HEK293 (cell line): ENCODE data around the gene PPARA.

Experiments used
- CTCF ChIP-seq: fragments of 450-650 bp; formaldehyde crosslinking; IDR thresholded peaks from 2 replicates; pipeline ENCODE4 v1.5.1; 2016; ENCODE audit warnings: missing biosample characterization, missing genetic modification characterization
- MYNN ChIP-seq: fragments of 450-650 bp; formaldehyde crosslinking; IDR thresholded peaks from 2 replicates; pipeline ENCODE4 v1.5.1; 2016; ENCODE audit warnings: missing biosample characterization, missing genetic modification characterization, borderline replicate concordance
- PBX3 ChIP-seq: sonication (generic); formaldehyde crosslinking; IDR thresholded peaks from 2 replicates; pipeline ENCODE4 v1.8.1; 2022; ENCODE audit warnings: mild to moderate bottlenecking, moderate library complexity, missing genetic modification reagents
- PRDM2 ChIP-seq: fragments of 450-650 bp; formaldehyde crosslinking; IDR thresholded peaks from 2 replicates; pipeline ENCODE4 v1.5.1; 2016; ENCODE audit warnings: missing biosample characterization, missing genetic modification characterization, borderline replicate concordance
- REST ChIP-seq: fragments of 450-650 bp; formaldehyde crosslinking; IDR thresholded peaks from 2 replicates; pipeline ENCODE4 v1.5.1; 2016; ENCODE audit warnings: missing biosample characterization, missing genetic modification characterization
- SALL2 ChIP-seq: fragments of 450-650 bp; formaldehyde crosslinking; IDR thresholded peaks from 2 replicates; pipeline ENCODE4 v1.5.0; 2017; ENCODE audit warnings: missing biosample characterization, mild to moderate bottlenecking, missing genetic modification characterization, borderline replicate concordance
- SCRT1 ChIP-seq: fragments of 450-650 bp; formaldehyde crosslinking; IDR thresholded peaks from 2 replicates; pipeline ENCODE4 v1.5.1; 2016; ENCODE audit warnings: missing biosample characterization, missing genetic modification characterization, borderline replicate concordance
- TCF7L2 ChIP-seq: IDR thresholded peaks from 2 replicates; pipeline ENCODE4 v1.6.1; 2011; ENCODE audit warnings: low read depth, mild to moderate bottlenecking, inconsistent platforms, low read length, moderate library complexity, borderline replicate concordance
- YY1 ChIP-seq: fragments of 450-650 bp; formaldehyde crosslinking; IDR thresholded peaks from 2 replicates; pipeline ENCODE4 v1.5.1; 2018; ENCODE audit warnings: missing biosample characterization, missing genetic modification characterization

- no peak for TF ChIP-seq REST (tag by site-specific recombination)
- no peak for TF ChIP-seq SCRT1 (tag by site-specific recombination)
- TF ChIP-seq PBX3 (CRISPR knock-in tag) = no peak
- TF ChIP-seq YY1 = no peak
- no peak for TF ChIP-seq CTCF (tag by site-specific recombination)
- no peak for TF ChIP-seq PRDM2 (tag by site-specific recombination)
- no peak for TF ChIP-seq MYNN (tag by site-specific recombination)
- TF ChIP-seq SALL2 (tag by site-specific recombination) = no peak
- TF ChIP-seq TCF7L2 = no peak
Observed at GRCh38 chr22:46159777-46160176, 9.5 kb downstream of the PPARA start.
